HG03097 (cell line): Measurements from ENCODE around the gene RPRML.
"Not testable (repeated sequence)": the region's sequence is repeated elsewhere in the genome, so short reads cannot be mapped to it uniquely, and the experiment has no call there.

Source experiments
- ATAC-seq: cut with Tn5 transposase; IDR thresholded peaks from one replicate; pipeline ENCODE4 v1.9.1; 2021; ENCODE audit not compliant: unreplicated experiment, low FRiP score

The RPRML gene

DNA sequence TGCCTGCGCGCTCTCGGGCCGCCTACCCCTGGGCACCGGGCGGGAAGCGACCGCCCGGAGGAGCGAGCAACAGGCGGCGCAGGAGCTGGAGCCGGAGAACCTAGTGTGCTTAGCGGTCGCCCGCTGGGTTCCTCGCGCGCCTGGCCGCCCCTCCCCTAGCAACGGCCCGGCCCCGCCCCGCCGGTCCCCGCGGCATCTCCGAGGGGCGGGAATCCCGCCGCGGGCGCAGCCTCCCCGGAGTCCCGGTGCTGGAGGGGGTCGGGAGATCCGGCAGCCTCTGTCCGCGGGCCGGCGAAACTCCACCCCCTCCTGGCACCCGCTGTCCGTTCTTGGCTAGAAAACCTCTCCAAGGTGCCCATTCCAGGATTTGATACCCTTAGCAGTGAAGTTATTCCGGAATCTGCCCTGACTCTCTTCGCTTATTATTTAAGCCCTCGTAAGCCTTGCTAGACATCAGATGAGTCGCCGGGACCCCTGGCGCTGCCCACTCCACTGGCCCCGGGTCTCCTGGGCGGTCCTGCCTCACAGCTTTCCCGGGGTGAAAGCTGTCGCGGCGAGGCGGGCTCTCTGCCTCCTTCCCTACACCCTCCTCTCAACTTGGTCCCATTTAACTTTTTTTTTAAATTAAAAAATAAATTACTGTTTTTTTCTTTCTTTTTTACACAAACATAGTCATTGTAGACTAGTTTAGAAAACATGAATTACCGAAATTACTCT is at the start of gene RPRML:
TSS of gene RPRML (minus strand) at position 107 of the 717 bp plus-strand sequence. CDS start 246 bp downstream, outside the sequence.
- no peak for ATAC-seq

DNA sequence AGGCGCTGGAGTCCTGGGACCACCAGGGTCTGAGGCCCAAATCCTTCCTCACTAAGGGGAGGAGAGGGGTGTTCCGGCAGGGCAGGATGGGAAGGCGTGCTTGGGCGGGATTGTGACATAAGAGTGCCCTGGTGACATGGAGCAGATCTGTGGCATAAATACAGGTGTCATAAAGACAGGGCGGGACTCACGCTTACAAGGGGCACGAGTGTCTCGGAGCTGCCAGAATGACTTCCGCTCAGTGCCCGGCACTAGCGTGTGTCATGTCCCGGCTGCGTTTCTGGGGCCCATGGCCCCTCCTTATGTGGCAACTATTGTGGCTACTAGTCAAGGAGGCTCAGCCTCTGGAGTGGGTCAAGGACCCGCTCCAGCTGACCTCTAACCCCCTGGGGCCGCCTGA is 37.9 kb upstream of the RPRML start:
- ATAC-seq = not testable (repeated sequence)

DNA sequence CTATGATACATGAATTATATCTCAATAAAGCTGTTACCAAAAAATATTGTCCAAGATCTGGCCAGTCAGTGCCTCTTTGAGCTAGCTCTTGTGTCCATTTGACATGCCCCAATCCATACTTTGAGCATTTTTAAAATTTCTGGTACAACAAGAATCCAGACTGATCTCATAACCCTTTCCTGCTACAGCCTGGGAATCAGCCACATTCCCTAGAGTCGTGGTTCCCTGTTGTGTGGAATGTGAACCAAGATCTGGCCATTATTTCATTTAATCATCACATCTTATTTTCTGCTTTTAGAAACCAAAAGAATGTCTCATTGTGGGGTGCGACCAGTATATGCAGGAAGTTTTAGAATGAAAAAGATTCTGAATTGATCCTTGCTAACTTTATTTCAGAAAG is 34.3 kb upstream of the RPRML start:
- ATAC-seq = no peak

DNA sequence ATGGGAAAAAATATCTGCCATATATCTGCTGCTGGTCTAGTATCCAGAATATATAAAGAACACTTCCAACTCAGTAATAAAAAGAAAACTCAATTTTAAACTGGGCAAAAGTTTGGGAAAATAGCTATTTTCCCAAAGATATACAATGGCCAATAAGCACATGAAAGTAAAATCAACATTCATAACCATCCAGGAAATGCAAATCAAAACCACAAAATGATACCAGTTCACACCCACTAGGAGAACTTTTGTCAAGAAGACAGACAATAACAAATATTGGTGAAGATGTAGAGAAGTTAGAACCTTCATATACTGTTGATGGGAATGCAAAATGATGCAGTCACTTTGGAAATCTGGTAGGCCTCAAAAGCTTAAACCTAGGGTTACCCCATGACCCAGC is 33.4 kb upstream of the RPRML start:
- ATAC-seq = no peak

DNA sequence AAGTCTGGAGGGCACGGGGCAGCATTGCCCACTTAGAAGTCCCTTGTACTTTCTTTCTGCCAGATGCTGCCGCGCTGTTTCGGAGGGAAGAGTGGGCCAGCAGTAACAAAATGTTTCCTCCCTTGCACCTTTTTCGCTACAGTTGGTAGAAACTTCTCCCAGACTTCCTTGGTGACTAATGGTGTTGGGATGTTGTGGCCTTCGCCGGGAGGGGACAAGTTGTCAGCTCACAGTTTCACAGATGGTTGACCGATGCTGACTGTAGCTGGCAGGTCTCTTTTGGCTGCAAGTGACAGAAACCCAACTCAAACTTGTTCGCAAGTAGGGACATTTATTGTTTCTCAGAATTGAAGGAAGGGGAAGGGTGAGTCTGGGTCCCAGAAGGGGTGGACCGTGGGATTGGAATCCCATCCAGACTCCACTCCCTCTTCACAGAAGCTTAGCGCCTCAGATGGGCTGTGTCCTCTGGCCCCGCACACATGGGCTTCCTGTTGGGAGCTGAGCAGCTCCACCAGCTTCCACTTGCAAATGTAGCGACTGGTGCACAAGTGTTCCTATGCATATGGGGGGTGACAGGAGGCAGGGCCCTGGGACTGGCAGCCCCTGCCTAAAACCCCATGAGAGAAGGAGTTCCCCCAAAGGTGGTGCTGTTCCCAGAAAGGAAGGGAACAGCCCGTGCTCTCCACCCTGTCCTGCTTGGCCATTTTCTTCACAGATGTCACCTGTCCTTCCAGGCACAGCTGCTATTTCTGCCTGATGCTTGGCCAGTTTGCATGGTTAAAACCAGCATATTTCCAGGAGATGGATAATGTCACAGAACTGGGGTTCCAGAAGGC is 30.9 kb upstream of the RPRML start:
- ATAC-seq = no peak

DNA sequence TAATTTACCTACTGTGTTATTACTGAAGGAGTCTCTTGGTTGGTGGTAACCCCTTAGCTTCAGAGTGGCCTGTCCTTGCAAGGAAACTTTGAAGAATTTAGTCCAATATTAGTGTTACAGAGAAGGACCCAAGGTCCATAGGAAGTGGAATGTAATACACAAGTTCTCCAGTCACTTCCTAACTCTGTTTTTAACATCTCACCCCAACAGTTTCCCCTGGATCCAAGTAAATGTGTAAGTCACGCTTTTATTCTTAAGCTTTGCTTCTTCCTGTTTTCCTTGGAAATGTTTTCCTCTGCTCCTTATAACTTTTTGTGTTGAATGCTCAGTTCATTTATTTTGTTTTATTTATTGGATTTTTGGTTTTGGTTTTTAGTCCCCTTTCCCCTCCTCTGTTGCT is 25.9 kb upstream of the RPRML start:
- ATAC-seq = no peak

DNA sequence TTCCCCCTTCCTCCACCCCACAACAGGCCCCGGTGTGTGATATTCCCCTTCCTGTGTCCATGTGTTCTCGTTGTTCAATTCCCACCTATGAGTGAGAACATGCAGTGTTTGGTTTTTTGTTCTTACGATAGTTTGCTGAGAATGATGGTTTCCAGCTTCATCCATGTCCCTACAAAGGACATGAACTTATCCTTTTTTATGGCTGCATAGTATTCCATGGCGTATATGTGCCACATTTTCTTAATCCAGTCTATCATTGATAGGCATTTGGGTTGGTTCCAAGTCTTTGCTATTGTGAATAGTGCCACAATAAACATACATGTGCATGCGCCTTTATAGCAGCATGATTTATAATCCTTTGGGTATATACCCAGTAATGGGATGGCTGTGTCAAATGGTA is 24.8 kb upstream of the RPRML start:
- not testable (repeated sequence) for ATAC-seq

DNA sequence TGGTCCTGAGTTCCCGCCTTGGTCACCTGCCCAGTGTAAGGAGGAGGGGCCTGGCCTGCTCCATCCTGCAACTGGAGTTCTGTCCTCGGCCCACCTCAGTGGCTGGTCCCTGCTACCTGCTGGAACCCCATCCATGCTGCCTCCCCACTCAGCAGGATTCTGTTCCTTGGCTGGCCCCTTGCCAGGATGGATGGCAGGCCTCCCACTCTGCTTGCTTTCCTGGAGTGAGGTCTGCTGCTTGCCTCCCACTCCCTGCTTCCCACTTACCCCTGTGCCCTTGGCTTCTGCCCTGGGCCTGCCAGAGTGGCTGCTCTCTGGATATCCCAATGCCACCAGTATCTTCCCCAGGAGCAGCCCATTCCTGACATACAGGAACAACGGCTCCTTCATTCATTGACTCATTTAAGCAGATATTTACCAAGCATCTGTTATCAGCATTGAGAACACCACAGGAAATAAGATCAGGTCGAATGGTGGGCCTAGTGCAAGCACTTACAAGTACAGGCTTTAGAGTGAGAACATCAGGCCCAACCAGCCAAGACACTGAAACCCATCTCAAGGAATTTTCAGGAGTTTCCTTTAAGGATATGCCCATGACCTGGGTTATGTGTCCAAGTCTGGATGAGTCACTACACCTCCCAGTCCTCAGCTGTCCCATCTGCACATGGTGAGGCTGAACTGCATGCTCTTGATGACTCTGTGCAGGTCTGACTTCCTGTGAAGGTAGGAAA is 17.0 kb upstream of the RPRML start:
- no peak for ATAC-seq

DNA sequence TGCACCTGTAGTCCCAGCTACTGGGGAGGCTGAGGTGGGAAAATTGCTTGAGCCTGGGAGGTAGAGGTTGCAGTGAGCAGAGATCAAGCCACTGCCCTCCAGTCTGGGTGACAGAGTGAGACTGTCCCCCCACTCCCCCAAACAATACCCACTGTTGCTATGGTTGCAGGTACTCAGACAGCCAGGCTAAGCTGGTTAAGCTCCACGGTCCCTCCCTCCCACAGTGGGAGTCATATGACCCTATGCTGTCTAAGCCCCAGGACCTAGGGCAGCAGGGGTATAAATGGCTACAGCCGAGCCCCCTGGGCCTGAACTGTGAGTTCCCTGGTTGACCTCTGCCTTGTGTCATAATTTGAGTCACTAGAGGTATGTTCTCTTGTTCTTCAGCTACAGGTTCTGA is 15.9 kb upstream of the RPRML start:
- no peak for ATAC-seq

DNA sequence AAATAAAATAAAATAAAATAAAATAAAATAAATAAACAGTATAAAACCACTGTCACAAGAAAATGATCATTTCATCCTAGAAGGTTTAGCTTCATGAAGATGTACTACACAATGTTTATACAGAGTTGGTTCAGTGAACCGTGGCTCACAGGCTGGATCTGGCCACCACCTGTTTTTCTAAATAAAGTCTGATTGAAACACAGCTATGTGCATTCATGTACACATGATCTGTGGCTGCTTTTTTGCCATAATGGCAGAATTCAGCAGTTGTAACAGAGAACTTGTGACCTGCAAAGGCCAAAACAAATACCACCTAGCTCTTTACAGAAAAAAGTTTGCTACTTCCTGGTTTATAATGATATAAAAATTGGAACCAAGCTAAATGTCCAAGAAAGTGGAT is 12.6 kb upstream of the RPRML start:
- no peak for ATAC-seq

DNA sequence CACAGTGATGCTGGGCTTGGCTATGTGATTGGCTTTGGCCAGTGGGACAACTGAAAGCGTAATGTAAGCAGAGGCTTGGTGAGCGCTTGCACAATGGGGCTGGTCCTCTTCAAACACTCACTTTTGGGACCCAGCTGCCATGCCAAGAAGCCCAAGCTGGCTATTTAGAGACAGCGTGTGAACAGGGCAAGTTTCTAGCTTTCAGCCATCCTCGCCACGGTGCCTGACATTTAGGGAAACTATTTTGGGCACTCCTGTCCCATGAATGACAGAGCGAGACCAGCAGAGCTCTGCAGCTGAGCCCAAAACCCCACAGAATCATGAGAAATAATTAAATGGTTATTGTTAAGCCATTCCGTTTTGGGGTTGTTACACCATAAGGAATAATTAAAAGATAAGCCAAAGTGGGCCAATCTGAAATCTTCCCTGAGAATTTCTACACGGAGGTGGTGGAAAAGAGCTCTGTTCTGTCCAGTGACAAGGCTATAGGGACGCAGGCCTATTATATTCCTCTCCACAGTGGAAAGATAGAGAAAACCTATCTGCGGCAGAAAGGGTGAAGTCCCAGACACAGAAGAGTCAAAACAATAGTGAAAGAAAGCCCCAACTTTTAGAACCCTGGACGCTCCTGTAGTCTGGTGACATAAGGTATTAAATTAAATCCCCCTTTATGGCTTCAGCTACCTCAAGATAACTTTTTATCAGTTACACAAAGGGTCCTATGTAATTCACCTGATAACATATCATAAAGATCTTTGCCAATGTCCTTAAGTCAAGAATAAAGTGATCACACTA is 10.8 kb upstream of the RPRML start:
- ATAC-seq = no peak

DNA sequence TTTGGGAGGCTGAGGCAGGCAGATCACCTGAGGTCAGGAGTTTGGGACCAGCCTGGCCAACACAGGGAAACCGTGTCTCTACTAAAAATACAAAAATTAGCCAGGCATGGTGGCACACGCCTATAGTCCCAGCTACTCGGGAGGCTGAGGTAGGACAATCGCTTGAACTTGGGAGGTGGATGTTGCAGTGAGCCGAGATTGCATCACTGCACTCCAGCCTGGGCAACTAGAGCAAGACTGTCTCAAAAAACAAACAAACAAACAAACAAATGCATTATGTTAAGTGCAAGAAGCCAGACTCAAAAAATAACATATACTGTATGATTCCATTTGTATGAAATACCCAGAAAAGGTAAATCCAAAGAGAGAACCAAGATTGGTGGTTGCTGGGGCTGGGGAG is 8.9 kb upstream of the RPRML start:
- not testable (repeated sequence) for ATAC-seq

DNA sequence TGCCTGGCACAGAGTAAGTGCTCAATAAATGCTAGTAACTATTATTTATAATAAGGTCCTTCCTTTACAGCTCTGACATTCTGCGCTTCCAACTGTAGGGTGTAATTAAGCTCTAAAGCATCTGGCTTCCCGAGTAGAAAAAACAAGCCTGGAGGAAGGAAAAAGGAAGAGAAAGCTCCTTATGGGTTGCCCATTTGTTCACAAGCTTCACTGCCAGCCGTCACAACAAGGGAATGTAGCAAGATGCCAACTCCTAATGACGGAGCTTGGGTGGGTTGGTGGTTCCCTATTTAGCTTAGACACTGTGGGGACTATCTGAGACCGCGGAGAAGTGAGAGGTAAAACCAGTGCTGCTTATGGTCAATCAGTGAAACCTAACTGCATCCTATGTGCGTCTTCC is 7.3 kb upstream of the RPRML start:
- ATAC-seq = no peak

DNA sequence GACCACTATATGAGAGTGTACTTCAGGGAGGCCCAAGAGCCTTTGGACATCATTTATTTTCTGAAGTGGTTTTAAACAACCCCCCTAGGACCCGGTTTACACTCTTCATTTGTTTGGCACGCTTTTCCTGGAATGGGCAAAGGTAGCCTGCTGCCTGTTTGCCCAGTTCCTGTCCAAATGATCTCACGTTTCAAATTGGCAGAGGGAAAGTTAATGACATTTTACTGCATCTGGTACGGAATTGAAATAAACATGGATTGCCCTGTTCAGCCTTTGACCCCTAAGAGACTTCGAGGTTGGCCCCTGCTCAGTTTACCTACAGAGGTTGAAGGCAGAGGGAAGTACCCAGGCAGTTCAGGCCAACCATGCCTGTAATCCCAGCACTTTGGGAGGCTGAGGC is 5.8 kb upstream of the RPRML start:
- ATAC-seq = no peak

DNA sequence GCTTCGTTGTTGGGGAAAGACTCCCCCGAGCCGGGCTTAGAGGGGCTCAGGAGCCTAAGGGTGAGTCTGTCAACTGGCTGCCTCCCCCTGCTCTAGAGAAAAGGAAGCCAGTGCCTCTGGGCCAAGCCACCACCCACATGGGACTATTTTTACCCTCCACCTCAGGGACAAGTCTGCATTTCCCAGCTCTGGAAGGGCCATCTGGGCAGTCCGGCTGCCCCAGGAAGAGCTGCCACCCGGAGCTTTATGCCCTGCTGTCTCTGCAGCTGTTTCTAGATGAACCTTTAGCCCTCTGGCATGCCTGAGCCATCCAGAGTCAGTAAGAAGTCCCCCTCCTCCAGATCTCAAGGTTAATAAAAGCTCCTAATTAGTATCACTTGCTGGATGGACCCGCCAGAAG is 5.3 kb upstream of the RPRML start:
- no peak for ATAC-seq

DNA sequence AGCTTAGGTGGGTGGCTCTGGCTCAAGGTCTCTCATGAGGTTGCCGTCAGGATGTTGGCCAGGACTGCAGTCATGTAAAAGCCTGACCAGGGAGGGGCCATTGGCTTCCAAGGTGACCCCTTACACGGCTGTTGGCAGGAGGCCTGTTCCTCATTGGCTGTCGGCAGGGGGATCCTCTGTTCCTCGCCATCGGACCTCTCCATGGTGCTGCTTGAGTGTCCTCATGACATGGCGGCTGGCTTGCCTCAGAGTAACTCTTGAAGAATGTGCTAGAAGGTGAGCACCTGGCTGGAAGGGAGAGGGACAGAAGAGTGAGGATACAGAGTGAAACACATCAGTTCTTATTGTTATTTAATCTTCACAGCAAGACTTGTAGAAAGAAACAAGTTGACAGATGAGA is 4.7 kb upstream of the RPRML start:
- ATAC-seq = no peak

DNA sequence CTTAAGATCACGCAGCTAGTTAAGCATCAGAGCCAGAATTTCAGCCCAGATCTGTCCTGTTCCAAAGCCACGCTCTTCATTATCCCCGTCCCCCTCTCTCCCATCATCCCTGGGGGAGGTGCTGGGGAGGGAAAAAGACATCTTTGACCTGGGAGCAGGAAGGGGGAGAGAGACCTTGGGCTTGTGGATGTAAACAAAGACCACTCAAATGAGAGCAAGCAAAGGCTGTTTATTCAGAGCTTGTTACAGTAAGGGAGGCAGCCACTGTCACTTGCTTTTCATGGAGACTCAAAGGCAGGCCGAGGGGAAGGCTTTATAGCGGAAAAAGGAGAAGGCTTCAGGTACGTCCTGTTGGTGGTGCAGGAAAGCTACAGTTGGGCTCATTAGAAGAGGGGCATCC is 3.5 kb upstream of the RPRML start:
- no peak for ATAC-seq

DNA sequence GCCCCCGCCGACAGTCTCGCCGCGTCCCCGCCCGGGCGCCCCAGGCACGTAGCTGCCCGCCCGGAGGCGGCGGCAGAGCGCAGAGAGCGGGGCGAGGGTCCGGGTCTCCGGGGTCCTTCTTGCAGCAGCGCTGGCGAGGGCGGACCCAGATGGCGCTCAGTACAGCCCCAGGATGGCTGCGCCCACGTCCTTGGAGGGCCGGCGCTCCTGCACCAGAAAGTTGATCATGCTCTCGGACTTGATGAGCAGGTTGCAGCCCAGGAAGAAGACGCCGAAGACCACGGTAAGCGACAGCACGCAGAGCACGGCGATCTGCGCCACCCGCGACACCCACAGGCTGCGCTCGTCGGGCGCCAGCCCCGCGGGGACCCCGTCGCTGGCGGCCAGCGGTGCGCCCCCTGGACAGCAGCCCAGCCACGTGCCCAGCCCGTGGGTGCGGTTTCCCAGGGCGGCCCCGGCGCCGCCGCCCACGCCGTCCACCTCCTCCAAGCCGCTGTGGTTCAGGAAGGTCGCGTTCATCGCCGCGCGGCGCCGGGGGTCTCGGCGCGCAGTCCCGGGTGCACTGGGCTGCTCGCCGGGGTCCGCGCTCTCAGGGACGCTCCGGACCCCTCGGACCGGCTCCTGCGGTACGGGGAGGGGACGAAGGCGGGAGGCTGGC is 435 bp downstream of the RPRML start:
- ATAC-seq = no peak

DNA sequence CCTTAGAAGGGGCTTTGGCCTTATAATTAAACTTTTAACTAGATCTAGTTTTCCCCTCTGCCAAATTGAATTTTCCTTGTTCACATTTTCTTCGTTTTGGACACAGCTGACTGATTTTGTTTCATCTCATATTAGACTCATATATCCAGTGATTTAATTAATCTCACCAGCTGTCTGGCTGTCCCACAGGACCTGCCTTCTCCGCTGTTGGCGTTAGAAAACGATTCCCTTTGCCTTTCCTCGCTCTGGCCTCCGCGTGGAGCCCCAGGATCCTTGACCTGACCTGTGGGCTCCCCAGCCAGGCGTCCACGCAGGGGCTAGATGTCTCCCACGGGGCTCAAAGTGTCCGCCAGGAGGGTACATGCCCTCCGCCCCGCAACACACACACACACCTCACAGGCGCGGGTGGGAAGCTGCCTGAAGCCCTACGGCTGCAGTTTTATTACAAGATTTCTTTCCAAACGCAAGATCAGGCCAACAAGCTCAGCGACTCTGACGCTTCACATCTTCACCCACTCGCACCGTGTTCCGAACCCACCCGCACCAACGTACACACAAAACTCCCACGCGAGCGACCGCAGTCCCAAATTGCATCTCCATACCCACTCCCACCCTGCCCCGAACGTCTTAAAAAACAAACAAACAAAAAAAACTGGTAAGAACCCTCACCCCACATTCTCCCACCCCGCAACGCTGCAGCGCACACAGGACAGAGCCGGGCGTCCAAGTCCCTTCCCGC is 1.1 kb downstream of the RPRML start:
- ATAC-seq = no peak
